Endothelial cell (in vitro differentiated cells): ENCODE results near the gene ABLIM2. TPM values are rescaled to one million over a fixed set of nuclear protein-coding genes. Genes with fewer than 3 reads are reported as not detected.

Experiments
- DNase-seq: peaks from one replicate; pipeline ENCODE4 v3.0.0; 2021; ENCODE audit warnings: low spot score
- H3K27ac Mint-ChIP-seq: one replicate; pipeline ENCODE4 v1.8.0; 2021; ENCODE audit warnings: mixed read lengths, inconsistent platforms; ENCODE audit not compliant: unreplicated experiment
- H3K27me3 Mint-ChIP-seq: one replicate; pipeline ENCODE4 v1.8.0; 2021; ENCODE audit warnings: mild to moderate bottlenecking, moderate library complexity, mixed read lengths, inconsistent platforms; ENCODE audit not compliant: unreplicated experiment
- H3K36me3 Mint-ChIP-seq: one replicate; pipeline ENCODE4 v1.8.0; 2021; ENCODE audit warnings: mild to moderate bottlenecking, low read depth, mixed read lengths, inconsistent platforms; ENCODE audit not compliant: unreplicated experiment
- H3K4me1 Mint-ChIP-seq: one replicate; pipeline ENCODE4 v1.8.0; 2021; ENCODE audit warnings: mild to moderate bottlenecking, mixed read lengths, inconsistent platforms; ENCODE audit not compliant: unreplicated experiment
- H3K4me3 Mint-ChIP-seq: one replicate; pipeline ENCODE4 v1.8.0; 2021; ENCODE audit warnings: mild to moderate bottlenecking, mixed read lengths, inconsistent platforms; ENCODE audit not compliant: unreplicated experiment
- H3K9me3 Mint-ChIP-seq: one replicate; pipeline ENCODE4 v1.8.0; 2021; ENCODE audit warnings: mixed read lengths, inconsistent platforms; ENCODE audit not compliant: unreplicated experiment
- CTCF ChIP-seq: fragments of 200-600 bp; sonication (generic); IDR thresholded peaks from one replicate; pipeline ENCODE4 v1.5.0; 2021; ENCODE audit warnings: antibody characterized with exemption; ENCODE audit not compliant: unreplicated experiment
- total RNA-seq: library from RNA; stranded (reverse); fragmentation: NEBNext Ultra II Directional; extraction: Animal tissue kit (Norgen Biotek cat#: 25700); gene quantifications from one replicate; pipeline ENCODE4 v1.2.1, GENCODE V29; 2021; ENCODE audit not compliant: unreplicated experiment

ABLIM2 gene
- total RNA-seq, 1 donor from 2014 or later: 0.74 TPM

DNA sequence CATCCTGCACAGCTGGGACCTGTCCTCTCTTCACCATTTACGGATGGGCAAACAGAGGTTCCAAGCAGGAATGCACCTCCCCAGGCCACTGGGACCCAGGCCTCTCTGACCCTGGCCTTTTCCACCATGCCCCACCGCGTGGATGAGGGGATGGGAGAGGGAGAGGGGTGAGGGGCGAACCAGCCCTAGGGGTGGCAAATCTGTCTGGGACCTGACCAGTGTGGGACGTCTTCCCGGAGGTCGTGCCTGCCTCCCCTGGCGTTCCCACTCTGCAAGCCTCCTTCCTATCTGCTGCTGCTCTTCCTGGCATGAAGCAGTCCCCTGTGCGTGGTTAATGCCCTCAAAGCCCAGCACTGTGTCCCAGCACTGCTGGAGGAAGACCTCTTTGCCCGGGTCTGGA, 35.9 kb downstream of the ABLIM2 start:
- Mint-ChIP-seq H3K27me3 (peaks cover 6% of the 10 kb centered on the region), H3K4me3 (no peak overlapping the region), H3K9me3 (no peaks in the 10 kb centered on the region), H3K36me3 (no peaks in the 10 kb centered on the region), H3K27ac (no peak overlapping the region), H3K4me1 (no peaks in the 10 kb centered on the region)
- TF ChIP-seq CTCF: no peak
- no peak for DNase-seq

- H3K9me3 Mint-ChIP-seq: no peaks in the 10 kb centered on the region
- no peaks in the 10 kb centered on the region for H3K4me1 Mint-ChIP-seq
- H3K27ac Mint-ChIP-seq: no peak overlapping the region
- H3K27me3 Mint-ChIP-seq: peaks cover 7% of the 10 kb centered on the region
- H3K4me3 Mint-ChIP-seq: no peak overlapping the region
- no peaks in the 10 kb centered on the region for H3K36me3 Mint-ChIP-seq
- DNase-seq: no peak
- no peak for TF ChIP-seq CTCF
These were observed 37.2 kb downstream of the ABLIM2 start for GRCh38 chr4:8121292-8122015.

GRCh38 chr4:8120501-8120900, 38.1 kb downstream of the ABLIM2 start:
- Mint-ChIP-seq H3K36me3 (no peaks in the 10 kb centered on the region), H3K4me1 (no peaks in the 10 kb centered on the region), H3K27ac (no peak overlapping the region), H3K27me3 (peaks cover 7% of the 10 kb centered on the region), H3K4me3 (no peak overlapping the region), H3K9me3 (no peaks in the 10 kb centered on the region)
- no peak for TF ChIP-seq CTCF
- no peak for DNase-seq

DNA sequence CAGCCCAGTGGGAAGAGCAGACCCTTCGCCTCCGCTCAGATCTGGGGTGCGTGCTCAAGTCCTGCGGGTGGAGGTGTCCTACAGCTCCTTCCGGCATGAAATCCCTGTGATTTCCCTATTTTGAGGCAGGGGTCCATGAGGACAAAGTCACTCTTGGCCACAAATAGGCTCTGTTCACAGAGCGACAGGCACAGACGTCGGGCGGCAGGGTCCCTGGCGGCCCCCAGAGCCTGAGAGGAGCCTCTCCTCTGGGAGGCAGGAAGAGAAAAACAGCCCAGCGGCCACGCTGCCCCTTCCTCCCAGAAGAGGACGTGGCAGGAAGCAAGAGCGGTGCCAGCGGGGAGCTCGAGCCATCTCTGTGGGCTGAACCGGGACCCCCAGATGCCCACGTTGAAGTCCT, 38.7 kb downstream of the ABLIM2 start:
- no peaks in the 10 kb centered on the region for H3K4me1 Mint-ChIP-seq
- H3K9me3 Mint-ChIP-seq: no peaks in the 10 kb centered on the region
- no peak for TF ChIP-seq CTCF
- no peak overlapping the region for H3K4me3 Mint-ChIP-seq
- H3K36me3 Mint-ChIP-seq: no peaks in the 10 kb centered on the region
- H3K27ac Mint-ChIP-seq: no peak overlapping the region
- no peak for DNase-seq
- H3K27me3 Mint-ChIP-seq: peaks cover 9% of the 10 kb centered on the region

- H3K27me3 Mint-ChIP-seq: peaks cover 6% of the 10 kb centered on the region
These were observed 40.1 kb downstream of the ABLIM2 start for GRCh38 chr4:8118531-8118930.

More at GRCh38 chr4:8118531-8118930, 40.1 kb downstream of the ABLIM2 start:
- Mint-ChIP-seq H3K36me3 (no peaks in the 10 kb centered on the region), H3K4me3 (no peak overlapping the region), H3K27ac (no peak overlapping the region), H3K9me3 (no peaks in the 10 kb centered on the region), H3K4me1 (no peaks in the 10 kb centered on the region)
- DNase-seq: no peak
- TF ChIP-seq CTCF: no peak
